ENCODE results near the gene THADA.

The THADA gene

DNA sequence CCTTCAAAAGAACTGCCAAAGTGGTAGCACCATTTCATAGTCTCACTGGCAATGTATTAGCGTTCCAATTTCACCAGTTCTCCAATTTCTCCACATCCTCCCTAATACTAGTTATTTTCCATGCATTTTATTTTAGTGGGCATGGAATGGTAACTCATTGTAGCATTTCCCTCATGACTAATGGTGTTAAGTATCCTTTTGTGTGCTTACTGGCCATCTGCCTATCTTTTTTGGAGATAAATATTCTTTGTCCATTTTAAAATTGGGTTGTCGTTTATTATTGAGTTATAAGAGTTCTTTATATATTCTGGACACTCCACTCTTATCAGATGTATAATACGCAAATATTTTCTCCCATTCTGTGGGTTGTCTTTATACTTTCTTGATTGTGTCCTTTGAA lies 107.1 kb downstream of the THADA start:
- H3K4me3 ChIP-seq (ENCODE audit: low read length): no peak overlapping the region
- no peak for DNase-seq (ENCODE audit: low read depth)
- TF ChIP-seq, protein P1, sequence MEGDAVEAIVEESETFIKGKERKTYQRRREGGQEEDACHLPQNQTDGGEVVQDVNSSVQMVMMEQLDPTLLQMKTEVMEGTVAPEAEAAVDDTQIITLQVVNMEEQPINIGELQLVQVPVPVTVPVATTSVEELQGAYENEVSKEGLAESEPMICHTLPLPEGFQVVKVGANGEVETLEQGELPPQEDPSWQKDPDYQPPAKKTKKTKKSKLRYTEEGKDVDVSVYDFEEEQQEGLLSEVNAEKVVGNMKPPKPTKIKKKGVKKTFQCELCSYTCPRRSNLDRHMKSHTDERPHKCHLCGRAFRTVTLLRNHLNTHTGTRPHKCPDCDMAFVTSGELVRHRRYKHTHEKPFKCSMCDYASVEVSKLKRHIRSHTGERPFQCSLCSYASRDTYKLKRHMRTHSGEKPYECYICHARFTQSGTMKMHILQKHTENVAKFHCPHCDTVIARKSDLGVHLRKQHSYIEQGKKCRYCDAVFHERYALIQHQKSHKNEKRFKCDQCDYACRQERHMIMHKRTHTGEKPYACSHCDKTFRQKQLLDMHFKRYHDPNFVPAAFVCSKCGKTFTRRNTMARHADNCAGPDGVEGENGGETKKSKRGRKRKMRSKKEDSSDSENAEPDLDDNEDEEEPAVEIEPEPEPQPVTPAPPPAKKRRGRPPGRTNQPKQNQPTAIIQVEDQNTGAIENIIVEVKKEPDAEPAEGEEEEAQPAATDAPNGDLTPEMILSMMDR (conservative IDR thresholded peaks at IDR 0.05; ENCODE audit: low read depth, low read length): no peak

- no peak for DNase-seq (ENCODE audit: low read depth)
- TF ChIP-seq, protein P1 (conservative IDR thresholded peaks at IDR 0.05; ENCODE audit: low read depth, low read length): no peak
- H3K4me3 ChIP-seq (ENCODE audit: low read length): no peak overlapping the region
Measured at GRCh38 chr2:43486603-43487002, 109.2 kb downstream of the THADA start.

- TF ChIP-seq, protein P1 (conservative IDR thresholded peaks at IDR 0.05; ENCODE audit: low read depth, low read length): peak; percentile 47
- peak; percentile 59 for DNase-seq (ENCODE audit: low read depth)
- H3K4me3 ChIP-seq (ENCODE audit: low read length): no peak overlapping the region
Measured at GRCh38 chr2:43484323-43484930, 111.4 kb downstream of the THADA start.

- no peak overlapping the region for H3K4me3 ChIP-seq (ENCODE audit: low read length)
- DNase-seq (ENCODE audit: low read depth): no peak
- TF ChIP-seq, protein P1 (conservative IDR thresholded peaks at IDR 0.05; ENCODE audit: low read depth, low read length): no peak
Measured at GRCh38 chr2:43482961-43483360, 112.9 kb downstream of the THADA start.

DNA sequence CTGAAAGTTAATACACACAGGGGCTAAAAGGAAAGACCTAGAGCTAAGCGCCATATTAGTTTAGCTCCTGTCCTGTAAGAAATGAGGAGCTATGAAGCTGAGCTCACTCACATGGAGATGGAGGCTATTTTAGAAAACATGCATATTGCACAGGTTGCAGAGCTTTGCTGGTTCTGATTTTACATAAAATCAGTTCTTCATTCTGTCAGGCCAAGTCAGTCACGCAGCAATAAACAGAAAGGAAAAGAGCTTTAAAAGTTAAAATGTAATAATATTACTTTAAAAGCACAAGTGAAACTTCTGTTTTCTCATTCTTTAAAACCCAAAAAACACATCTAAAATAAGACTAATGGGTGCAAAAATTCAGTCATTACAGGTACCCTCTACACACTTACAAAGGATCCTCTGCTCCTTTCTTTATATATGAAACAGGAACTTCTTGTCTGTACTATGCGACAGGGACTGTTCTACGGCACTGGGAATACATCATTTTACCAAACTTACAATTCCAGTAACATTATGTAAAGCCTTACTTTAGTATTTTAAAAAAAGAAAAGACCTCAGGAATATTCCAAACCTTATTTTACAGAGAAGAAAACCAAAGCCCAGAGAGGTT lies 113.8 kb downstream of the THADA start:
- H3K4me3 ChIP-seq (ENCODE audit: low read length): no peak overlapping the region
- no peak for DNase-seq (ENCODE audit: low read depth)
- TF ChIP-seq, protein P1 (conservative IDR thresholded peaks at IDR 0.05; ENCODE audit: low read depth, low read length): no peak

DNA sequence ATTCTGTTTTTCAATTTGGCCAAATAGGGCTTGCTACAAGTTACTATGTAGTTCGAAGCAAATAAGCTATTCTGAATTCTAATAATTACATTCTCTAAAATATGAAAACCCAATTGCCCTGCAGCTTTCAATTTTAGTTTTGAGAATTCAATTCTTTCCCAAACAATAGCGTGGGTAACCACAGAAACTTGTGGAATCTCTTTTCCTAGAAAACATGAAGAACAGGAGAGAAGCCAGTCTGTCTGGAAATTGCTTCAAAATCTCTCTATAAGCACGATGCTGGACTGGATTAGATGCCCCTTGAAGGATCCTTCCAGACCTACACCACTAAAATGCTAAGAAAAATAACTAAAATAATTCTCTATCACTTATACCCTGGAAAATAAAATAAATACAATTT lies 115.0 kb downstream of the THADA start:
- TF ChIP-seq, protein P1 (conservative IDR thresholded peaks at IDR 0.05; ENCODE audit: low read depth, low read length): no peak
- no peak overlapping the region for H3K4me3 ChIP-seq (ENCODE audit: low read length)
- no peak for DNase-seq (ENCODE audit: low read depth)

Data from retinal pigment epithelial cell (primary cell).